DND-41 (cell line): ENCODE results near the gene CDH12.

ENCODE experiments used
- ATAC-seq: fragments of 200-7000 bp; cut with Tn5 transposase; 3 replicates; pipeline ENCODE4 v1.9.1; 2021; ENCODE audit warnings: low read depth; ENCODE audit not compliant: insufficient read depth
- DNase-seq: peaks from one replicate; pipeline ENCODE4 v3.0.0-alpha.2; 2020
- H2AFZ ChIP-seq: 2 replicates; pipeline ENCODE4 v1.6.0; 2012; ENCODE audit warnings: low read depth, low read length
- H3K27ac ChIP-seq: 2 replicates; pipeline ENCODE4 v1.5.1; 2012; ENCODE audit warnings: low read length, inconsistent platforms
- H3K27me3 ChIP-seq: fragments of 200-600 bp; sonication (generic); 2 replicates; pipeline ENCODE4 v1.6.0; 2012; ENCODE audit warnings: low read length, mild to moderate bottlenecking, inconsistent platforms; ENCODE audit not compliant: insufficient read depth, poor library complexity
- H3K36me3 ChIP-seq: 2 replicates; pipeline ENCODE4 v1.5.1; 2012; ENCODE audit warnings: low read length, inconsistent platforms; ENCODE audit not compliant: insufficient read depth
- H3K4me1 ChIP-seq: 2 replicates; pipeline ENCODE4 v1.5.1; 2012; ENCODE audit warnings: mild to moderate bottlenecking, low read length; ENCODE audit not compliant: insufficient read depth
- H3K4me2 ChIP-seq: 2 replicates; pipeline ENCODE4 v1.6.0; 2012; ENCODE audit warnings: mild to moderate bottlenecking, moderate library complexity, low read length, inconsistent platforms; ENCODE audit not compliant: insufficient read depth
- H3K4me3 ChIP-seq, 2 experiments: fragments of 200-600 bp in 1 of 2; shearing (Covaris generic) in 1 of 2; 2 replicates each; pipeline ENCODE4 v1.5.1; 2012 to 2016; ENCODE audit warnings: inconsistent platforms in 2 of 2, low read length in 2 of 2, mild to moderate bottlenecking in 2 of 2, low read depth in 1 of 2, moderate library complexity in 1 of 2
- H3K79me2 ChIP-seq: 2 replicates; pipeline ENCODE4 v1.6.0; 2012; ENCODE audit warnings: low read length, inconsistent platforms; ENCODE audit not compliant: insufficient read depth
- H3K9ac ChIP-seq: 2 replicates; pipeline ENCODE4 v1.6.0; 2012; ENCODE audit warnings: low read depth, mild to moderate bottlenecking, inconsistent platforms, low read length, moderate library complexity
- H3K9me3 ChIP-seq: 2 replicates; pipeline ENCODE4 v1.5.1; 2012; ENCODE audit warnings: low read length, moderate library complexity, mild to moderate bottlenecking, inconsistent platforms; ENCODE audit not compliant: insufficient read depth, severe bottlenecking
- H4K20me1 ChIP-seq: 2 replicates; pipeline ENCODE4 v1.6.0; 2012; ENCODE audit warnings: low read length; ENCODE audit not compliant: insufficient read depth
- CTCF ChIP-seq: IDR thresholded peaks from 2 replicates; pipeline ENCODE4 v1.5.1; 2012; ENCODE audit warnings: borderline replicate concordance, low read length, moderate library complexity, mild to moderate bottlenecking; ENCODE audit not compliant: poor library complexity, severe bottlenecking; ENCODE audit errors: extremely low read depth
- EZH2 ChIP-seq: IDR thresholded peaks from 3 replicates; pipeline ENCODE4 v1.6.1; 2012; ENCODE audit warnings: borderline replicate concordance, low read depth, mild to moderate bottlenecking, moderate library complexity, low read length, inconsistent platforms; ENCODE audit not compliant: severe bottlenecking

Gene CDH12

GRCh38 chr5:21882074-21882745 lies 970.9 kb downstream of the CDH12 start:
- Histone ChIP-seq H3K9me3 (no peaks in the 10 kb centered on the region), H3K9ac (no peak overlapping the region), H3K27me3 (no peaks in the 10 kb centered on the region), H3K27ac (no peak overlapping the region), H3K79me2 (no peaks in the 10 kb centered on the region), H3K4me3 (no peak overlapping the region), H4K20me1 (no peaks in the 10 kb centered on the region), H2AFZ (no peak overlapping the region), H3K4me2 (no peak overlapping the region), H3K36me3 (no peaks in the 10 kb centered on the region), H3K4me1 (no peaks in the 10 kb centered on the region)
- TF ChIP-seq EZH2 (no peak), CTCF (no peak)
- DNase-seq (no peak), ATAC-seq (no peak)

GRCh38 chr5:21880164-21880563 lies 973.0 kb downstream of the CDH12 start:
- H3K9me3 ChIP-seq: no peaks in the 10 kb centered on the region
- H3K27me3 ChIP-seq: no peaks in the 10 kb centered on the region
- no peak overlapping the region for H3K4me3 ChIP-seq
- no peak overlapping the region for H3K4me2 ChIP-seq
- TF ChIP-seq EZH2 (no peak), CTCF (no peak)
- H3K79me2 ChIP-seq: no peaks in the 10 kb centered on the region
- no peaks in the 10 kb centered on the region for H4K20me1 ChIP-seq
- no peaks in the 10 kb centered on the region for H3K36me3 ChIP-seq
- DNase-seq: no peak
- H3K4me1 ChIP-seq: no peaks in the 10 kb centered on the region
- no peak for ATAC-seq
- H3K9ac ChIP-seq: no peak overlapping the region
- no peak overlapping the region for H3K27ac ChIP-seq
- no peak overlapping the region for H2AFZ ChIP-seq

- Histone ChIP-seq H3K27me3 (no peaks in the 10 kb centered on the region), H3K4me3 (no peak overlapping the region), H4K20me1 (no peaks in the 10 kb centered on the region), H3K27ac (no peak overlapping the region), H3K36me3 (no peaks in the 10 kb centered on the region), H3K4me2 (no peak overlapping the region), H3K9ac (no peak overlapping the region), H2AFZ (no peak overlapping the region), H3K79me2 (no peaks in the 10 kb centered on the region), H3K4me1 (no peaks in the 10 kb centered on the region), H3K9me3 (no peaks in the 10 kb centered on the region)
- TF ChIP-seq CTCF (no peak), EZH2 (no peak)
- ATAC-seq (no peak), DNase-seq (no peak)
Observed at GRCh38 chr5:21862986-21863385, 990.2 kb downstream of the CDH12 start.
